ENCODE measurements around the gene MCAT.
"Not testable (repeated sequence)": the region's sequence is repeated elsewhere in the genome, so short reads cannot be mapped to it uniquely, and the experiment has no call there.

Gene MCAT

DNA sequence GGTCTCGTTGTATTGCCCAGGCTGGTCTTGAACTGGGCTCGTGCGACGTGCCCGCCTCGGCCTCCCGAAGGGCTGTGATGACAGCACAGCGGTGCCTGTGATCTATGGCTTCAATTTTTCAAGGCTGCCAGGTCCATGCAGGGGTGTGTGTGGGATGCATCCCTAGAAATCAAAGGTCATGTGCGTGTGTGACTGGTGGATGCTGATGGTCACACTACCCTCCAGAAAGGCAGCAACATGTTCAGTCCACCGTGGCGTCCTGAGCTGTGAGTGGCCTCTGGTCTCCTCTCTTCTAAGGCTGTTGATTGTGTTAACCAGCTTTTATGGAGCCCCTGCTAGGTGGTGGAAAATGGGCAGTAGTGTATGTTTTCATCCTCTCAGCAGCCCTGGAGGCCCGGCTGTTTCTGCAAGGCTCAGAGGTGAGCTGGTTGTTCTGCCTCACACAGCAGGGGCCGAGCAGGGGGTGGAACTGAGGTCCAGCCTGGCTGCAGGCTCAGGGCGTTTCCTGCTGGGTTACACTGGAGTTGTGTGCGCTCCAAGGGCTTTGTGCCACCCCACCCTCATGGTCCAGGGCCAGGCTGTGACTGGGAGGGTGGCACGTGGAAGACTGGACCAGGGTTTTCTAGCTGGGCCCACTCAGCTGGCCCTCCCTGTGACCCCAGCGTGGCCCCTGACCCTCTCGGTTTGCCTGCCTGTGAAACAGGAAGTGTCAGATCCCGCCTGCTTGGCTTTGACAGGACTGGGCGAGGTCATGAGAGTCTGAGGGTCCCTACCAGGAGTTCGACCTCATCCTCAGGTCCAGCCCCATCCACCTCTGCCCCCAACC, 25.0 kb downstream of the MCAT start:
- no peak for DNase-seq

DNA sequence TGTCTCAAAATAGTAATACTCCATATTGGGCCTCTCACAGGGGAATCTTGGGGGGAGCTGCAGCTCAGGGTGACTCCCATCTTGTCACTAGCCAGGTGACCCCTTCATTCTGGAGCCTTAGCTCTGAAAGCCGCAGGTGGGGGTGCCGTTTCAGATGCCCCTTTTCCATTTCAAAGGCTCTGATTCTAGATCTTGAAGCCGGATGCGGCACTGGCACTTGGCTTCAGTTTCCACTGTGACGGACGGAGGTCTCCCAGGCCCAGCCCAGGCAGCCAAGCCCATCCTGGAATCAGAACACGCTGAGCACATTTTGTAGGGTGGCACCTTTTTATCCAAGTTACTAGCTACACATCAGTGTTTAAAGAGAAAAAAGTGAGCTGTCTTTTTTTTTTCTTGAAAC, 26.3 kb downstream of the MCAT start:
- no peak for DNase-seq

- no peak for DNase-seq
Measured at GRCh38 chr22:43114958-43115357, 28.2 kb downstream of the MCAT start.

DNA sequence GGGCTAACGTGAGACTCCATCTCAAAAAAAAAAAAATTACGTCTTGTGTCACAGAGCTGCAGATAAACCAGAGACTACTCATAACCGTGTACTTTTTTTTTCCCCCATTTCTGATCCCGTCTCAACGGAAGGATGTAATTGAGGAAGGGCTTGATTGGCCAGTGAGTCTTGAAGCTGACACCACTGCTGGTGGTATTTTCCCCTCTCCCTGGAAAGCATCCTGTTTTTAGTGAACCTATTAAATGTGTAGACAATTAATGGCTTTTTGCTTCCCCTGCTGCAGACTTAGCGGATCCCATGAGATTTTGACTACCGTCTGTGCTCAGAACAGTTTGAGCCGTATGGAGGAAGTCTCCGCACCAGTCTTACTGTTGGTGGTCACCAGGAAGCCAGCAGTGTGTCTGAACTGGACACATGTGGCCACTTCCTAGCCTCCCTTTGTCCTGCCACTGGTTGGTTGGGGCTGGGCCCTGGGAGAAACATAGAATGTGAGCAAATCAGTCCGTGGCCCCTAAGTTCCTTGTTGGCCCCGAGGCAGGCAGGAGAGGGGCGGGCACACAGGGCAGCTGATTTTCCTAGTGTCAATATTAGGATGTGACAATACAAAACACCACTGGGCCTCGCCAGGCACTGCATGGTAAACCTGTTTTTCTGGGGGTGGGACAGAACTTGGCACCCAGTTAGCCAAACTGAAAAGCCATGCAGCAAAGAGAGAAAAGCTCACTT, 29.5 kb downstream of the MCAT start:
- DNase-seq: no peak

DNA sequence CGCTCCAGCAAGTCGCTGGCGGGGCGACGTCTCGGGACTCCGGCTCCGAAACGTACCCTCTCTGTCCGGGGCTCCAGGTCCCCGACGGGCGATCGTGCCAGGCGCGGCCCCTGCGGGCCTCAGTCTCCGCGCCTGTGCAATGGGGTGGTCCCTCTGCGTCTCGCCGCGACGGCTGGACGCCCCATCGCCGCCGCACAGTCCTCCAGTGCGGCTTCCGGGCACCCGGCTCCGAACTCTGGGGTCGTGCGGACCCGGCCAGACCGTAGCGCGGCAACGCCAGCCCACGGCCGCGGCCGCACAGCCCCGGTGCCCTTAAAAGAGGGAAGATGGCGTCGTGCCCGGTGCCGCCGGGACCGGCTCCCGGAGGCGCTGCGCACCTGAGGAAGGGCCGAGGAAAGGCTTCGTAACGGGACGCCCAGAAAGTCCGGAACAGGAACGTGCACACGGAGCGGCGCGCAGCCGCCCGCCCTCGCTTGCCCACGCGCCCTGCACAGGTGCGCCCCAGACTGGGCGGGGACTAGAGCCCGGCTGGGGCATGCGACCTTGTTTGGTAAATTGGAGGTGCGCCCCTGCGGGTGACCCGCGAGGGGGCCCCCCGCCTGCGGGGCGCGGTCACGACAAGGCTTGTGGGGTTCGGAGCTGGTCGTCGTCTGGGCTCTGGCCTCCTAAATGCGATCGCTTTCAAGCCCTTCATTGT, 32.1 kb downstream of the MCAT start:
- DNase-seq: peak; percentile 55

DNA sequence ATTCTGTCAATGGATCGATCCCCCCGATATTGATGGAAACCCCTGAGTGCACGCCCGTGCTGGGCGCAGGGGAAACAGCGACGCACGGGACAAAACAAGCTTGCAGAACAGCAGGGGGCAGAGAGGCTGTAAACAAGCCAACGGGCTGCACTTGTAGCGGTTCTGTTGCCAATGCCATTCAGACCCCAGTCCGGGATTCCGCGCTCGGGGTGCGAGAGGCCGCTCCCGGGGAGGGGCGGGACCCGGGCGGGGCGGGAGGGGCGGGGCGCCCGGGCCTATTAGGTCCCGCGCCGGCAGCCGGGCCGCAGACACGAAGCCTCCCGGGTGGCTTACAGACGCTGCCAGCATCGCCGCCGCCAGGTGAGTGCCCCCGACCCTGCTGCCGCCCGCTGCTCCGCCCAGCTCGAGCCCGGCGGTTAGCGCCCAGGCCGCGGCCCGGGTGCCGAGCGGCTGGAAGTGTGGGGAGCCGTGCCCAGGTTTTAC, 32.7 kb downstream of the MCAT start, which contains the start of gene BIK:
Gene BIK, plus strand, starts transcription at position 307 of the 483 bp plus-strand sequence. CDS start 13,273 bp downstream, outside the sequence.
- DNase-seq: peak; percentile 45

GRCh38 chr22:43109921-43110443, 33.2 kb downstream of the MCAT start:
- no peak for DNase-seq

DNA sequence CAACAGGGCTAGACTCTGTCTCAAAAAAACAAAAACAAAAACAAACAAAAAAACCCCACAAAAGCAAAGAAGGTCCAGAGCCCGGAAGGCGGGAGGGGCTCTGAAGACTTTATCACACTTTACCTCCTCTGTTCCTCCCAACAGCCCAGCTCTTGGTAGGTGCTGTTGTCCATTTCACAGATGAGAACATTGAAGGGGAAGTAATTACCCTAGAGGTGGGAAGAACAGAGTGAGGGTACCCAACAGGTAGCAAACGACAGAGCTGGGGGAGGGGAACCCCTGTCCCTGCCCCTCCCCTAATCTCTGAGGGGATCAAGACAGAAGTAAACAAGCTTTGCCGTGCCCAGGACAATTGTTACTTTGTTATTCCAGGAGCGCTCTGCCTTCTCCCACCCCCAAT, 33.7 kb downstream of the MCAT start:
- no peak for DNase-seq

DNA sequence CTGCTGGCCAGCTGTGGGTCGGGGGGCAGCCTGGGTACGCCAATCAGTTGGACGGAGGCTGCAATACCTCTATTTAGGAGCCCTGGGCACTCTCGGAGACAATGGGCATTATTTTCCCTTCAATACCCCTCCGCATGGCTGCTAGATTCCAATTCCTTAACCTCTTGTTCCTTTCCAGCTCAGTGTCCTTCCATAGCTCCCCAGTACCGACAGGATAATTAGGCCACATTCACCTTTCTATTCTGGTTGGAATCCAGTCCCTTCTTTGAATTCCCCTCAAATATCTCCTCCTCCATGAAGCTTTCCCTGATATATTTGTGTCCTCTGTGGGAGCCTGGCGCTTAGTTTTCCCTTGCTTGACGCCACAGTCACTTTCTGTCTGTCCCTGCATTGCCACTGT, 36.9 kb downstream of the MCAT start:
- DNase-seq: no peak

DNA sequence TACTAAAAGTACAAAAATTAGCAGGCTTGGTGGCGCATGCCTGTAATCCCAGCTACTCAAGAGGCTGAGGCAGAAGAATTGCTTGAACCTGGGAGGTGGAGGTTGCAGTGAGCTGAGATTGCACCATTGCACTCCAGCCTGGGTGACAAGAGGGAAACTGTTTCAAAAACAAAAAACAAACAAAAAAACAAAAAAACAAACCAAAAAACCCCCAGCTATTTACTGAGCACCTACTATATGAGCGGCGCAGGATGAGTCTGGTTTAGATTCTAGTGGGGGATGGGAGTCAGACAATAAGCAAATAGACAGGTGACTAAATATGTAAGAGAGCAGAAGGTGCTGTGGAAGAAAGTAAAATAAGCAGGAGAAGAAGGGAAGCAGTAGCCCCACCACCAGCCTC, 38.2 kb downstream of the MCAT start:
- not testable (repeated sequence) for DNase-seq

- DNase-seq: not testable (repeated sequence)
Measured at GRCh38 chr22:43104056-43104625, 39.1 kb downstream of the MCAT start.

- no peak for DNase-seq
Measured at GRCh38 chr22:43101306-43101705, 41.9 kb downstream of the MCAT start.

- no peak for DNase-seq
Measured at GRCh38 chr22:43100225-43100624, 43.0 kb downstream of the MCAT start.

- DNase-seq: no peak
Measured at GRCh38 chr22:43099095-43099494, 44.1 kb downstream of the MCAT start.

- no peak for DNase-seq
Measured at GRCh38 chr22:43098356-43098755, 44.8 kb downstream of the MCAT start.

DNA sequence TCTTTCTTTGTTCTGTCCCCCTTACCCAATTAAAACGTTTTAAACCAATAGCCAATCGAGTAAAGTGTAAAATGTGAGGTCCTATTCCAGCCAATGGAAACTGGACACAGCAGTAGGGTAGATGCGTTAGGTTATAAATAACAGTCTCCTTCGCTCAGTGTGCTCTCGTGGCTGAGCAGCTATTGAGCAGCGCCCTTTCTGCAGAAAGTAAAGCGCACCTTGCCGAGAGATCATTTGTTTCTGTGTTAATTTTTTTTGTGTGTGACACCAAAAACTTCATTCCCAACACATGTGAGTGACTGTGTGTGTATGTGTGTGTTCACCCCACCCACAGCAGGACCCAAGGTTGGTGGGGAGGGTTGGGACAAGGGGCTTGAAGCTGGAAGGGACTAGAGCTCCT, 46.8 kb downstream of the MCAT start:
- no peak for DNase-seq

DNA sequence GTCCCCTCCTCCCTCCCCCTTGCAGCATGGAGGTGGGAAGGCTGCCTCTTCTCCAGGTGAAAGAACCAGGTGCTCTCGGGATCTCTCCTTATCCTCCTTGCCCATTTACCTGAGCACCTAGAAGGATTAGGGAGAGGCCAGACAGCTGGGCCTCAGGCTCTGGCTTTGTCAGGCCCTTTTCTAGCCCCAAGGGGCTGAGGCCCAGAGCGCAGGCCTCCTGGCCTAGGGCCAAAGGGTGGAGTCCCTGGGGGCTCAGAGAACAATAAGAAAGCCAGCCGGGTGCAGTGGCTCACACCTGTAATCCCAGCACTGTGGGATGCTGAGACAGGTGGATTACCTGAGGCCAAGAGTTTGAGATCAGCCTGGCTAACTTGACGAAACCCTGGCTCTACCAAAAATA, 48.6 kb downstream of the MCAT start:
- no peak for DNase-seq

DNA sequence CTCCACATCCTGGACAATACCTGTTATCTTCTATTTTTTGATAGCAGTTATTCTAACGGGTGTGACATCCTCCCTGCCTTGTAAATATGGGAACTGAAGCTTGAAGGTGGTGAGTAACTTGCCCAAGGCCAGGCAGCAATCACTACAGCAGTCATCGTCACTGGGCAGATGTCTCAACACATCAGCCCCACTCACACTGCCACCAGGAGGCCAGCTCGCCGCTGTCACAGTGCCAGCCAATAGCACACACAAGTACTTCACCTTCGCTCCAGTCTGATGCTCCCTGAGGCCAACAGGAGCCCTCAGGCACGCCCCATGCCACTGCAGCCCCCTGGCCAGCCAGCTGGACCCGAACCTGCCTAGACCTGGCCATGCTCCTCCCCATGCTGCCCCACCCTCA, 49.1 kb downstream of the MCAT start:
- peak; percentile 54 for DNase-seq

GRCh38 chr22:43092085-43092484, 51.1 kb downstream of the MCAT start:
- DNase-seq: no peak

GRCh38 chr22:43090130-43090789, 52.9 kb downstream of the MCAT start:
- DNase-seq: peak; percentile 44

GRCh38 chr22:43088984-43089717, 54.0 kb downstream of the MCAT start, which contains the start of gene TTLL1:
TTLL1 (minus strand) TSS chr22:43089391; CDS start chr22:43075586, 13,805 bp downstream.
- peak; percentile 83 for DNase-seq

All from CD4-positive, alpha-beta T cell treated with Interferon gamma for 1 hour (primary cell).